ENCODE measurements around the gene USP28.
A peak's percentile ranks its signal among the peaks of the same experiment; 100 is the strongest.

Gene USP28

GRCh38 chr11:113865873-113866272 lies 9.5 kb downstream of the USP28 start:
- no peak for FAIRE-seq
- no peak for DNase-seq (ENCODE audit: insufficient read length, low spot score)

GRCh38 chr11:113864410-113864809 lies 11.0 kb downstream of the USP28 start:
- DNase-seq (ENCODE audit: insufficient read length, low spot score), result no peak
- TF ChIP-seq POLR2A (IDR thresholded peaks at IDR 0.05; ENCODE audit: low read depth, low read length) (no peak), TAF1 (IDR thresholded peaks at IDR 0.05; ENCODE audit: low read depth, low read length) (no peak), SPI1 (IDR thresholded peaks at IDR 0.05; ENCODE audit: low read depth, low read length) (no peak), POU2F2 (IDR thresholded peaks at IDR 0.05; ENCODE audit: low read depth, low read length) (no peak), PAX5 (IDR thresholded peaks at IDR 0.05; ENCODE audit: insufficient read depth, low read length, severe bottlenecking) (no peak)
- no peak for FAIRE-seq

More at GRCh38 chr11:113865873-113866272, 9.5 kb downstream of the USP28 start:
- TF ChIP-seq POU2F2 (IDR thresholded peaks at IDR 0.05; ENCODE audit: low read depth, low read length), result no peak
- no peak for TF ChIP-seq PAX5 (IDR thresholded peaks at IDR 0.05; ENCODE audit: insufficient read depth, low read length, severe bottlenecking)
- TF ChIP-seq POLR2AphosphoS5 (IDR thresholded peaks at IDR 0.05; ENCODE audit: low read depth, low read length), result no peak

- no peak for DNase-seq (ENCODE audit: insufficient read length, low spot score)
- TF ChIP-seq POU2F2 (IDR thresholded peaks at IDR 0.05; ENCODE audit: low read depth, low read length), result no peak
- TF ChIP-seq POLR2AphosphoS5 (IDR thresholded peaks at IDR 0.05; ENCODE audit: low read depth, low read length), result no peak
- no peak for TF ChIP-seq POLR2A (IDR thresholded peaks at IDR 0.05; ENCODE audit: low read depth, low read length)
- TF ChIP-seq TAF1 (IDR thresholded peaks at IDR 0.05; ENCODE audit: low read depth, low read length), result no peak
- TF ChIP-seq SPI1 (IDR thresholded peaks at IDR 0.05; ENCODE audit: low read depth, low read length), result no peak
- TF ChIP-seq PAX5 (IDR thresholded peaks at IDR 0.05; ENCODE audit: insufficient read depth, low read length, severe bottlenecking), result no peak
- FAIRE-seq, result no peak
Measured at GRCh38 chr11:113862435-113862834, 12.9 kb downstream of the USP28 start.

- peak; percentile 72 for FAIRE-seq
- TF ChIP-seq POLR2A (IDR thresholded peaks at IDR 0.05; ENCODE audit: low read depth, low read length) (no peak), PAX5 (IDR thresholded peaks at IDR 0.05; ENCODE audit: insufficient read depth, low read length, severe bottlenecking) (no peak), TAF1 (IDR thresholded peaks at IDR 0.05; ENCODE audit: low read depth, low read length) (no peak), SPI1 (IDR thresholded peaks at IDR 0.05; ENCODE audit: low read depth, low read length) (no peak), POLR2AphosphoS5 (IDR thresholded peaks at IDR 0.05; ENCODE audit: low read depth, low read length) (no peak)
- no peak for DNase-seq (ENCODE audit: insufficient read length, low spot score)
Measured at GRCh38 chr11:113859665-113860064, 15.7 kb downstream of the USP28 start.

GRCh38 chr11:113856966-113857759 lies 18.2 kb downstream of the USP28 start:
- FAIRE-seq (peak; percentile 47), DNase-seq (ENCODE audit: insufficient read length, low spot score) (no peak)
- TF ChIP-seq SPI1 (IDR thresholded peaks at IDR 0.05; ENCODE audit: low read depth, low read length) (no peak), PAX5 (IDR thresholded peaks at IDR 0.05; ENCODE audit: insufficient read depth, low read length, severe bottlenecking) (no peak), TAF1 (IDR thresholded peaks at IDR 0.05; ENCODE audit: low read depth, low read length) (no peak), POLR2AphosphoS5 (IDR thresholded peaks at IDR 0.05; ENCODE audit: low read depth, low read length) (no peak), POU2F2 (IDR thresholded peaks at IDR 0.05; ENCODE audit: low read depth, low read length) (no peak), POLR2A (IDR thresholded peaks at IDR 0.05; ENCODE audit: low read depth, low read length) (no peak)

GRCh38 chr11:113855803-113856202 lies 19.6 kb downstream of the USP28 start:
- DNase-seq (ENCODE audit: insufficient read length, low spot score), result no peak
- FAIRE-seq, result no peak
- TF ChIP-seq POU2F2 (IDR thresholded peaks at IDR 0.05; ENCODE audit: low read depth, low read length) (no peak), POLR2AphosphoS5 (IDR thresholded peaks at IDR 0.05; ENCODE audit: low read depth, low read length) (no peak)

- FAIRE-seq, result no peak
- no peak for TF ChIP-seq TAF1 (IDR thresholded peaks at IDR 0.05; ENCODE audit: low read depth, low read length)
- no peak for TF ChIP-seq POLR2AphosphoS5 (IDR thresholded peaks at IDR 0.05; ENCODE audit: low read depth, low read length)
- no peak for TF ChIP-seq SPI1 (IDR thresholded peaks at IDR 0.05; ENCODE audit: low read depth, low read length)
- no peak for TF ChIP-seq POLR2A (IDR thresholded peaks at IDR 0.05; ENCODE audit: low read depth, low read length)
- TF ChIP-seq POU2F2 (IDR thresholded peaks at IDR 0.05; ENCODE audit: low read depth, low read length), result no peak
- no peak for TF ChIP-seq PAX5 (IDR thresholded peaks at IDR 0.05; ENCODE audit: insufficient read depth, low read length, severe bottlenecking)
- DNase-seq (ENCODE audit: insufficient read length, low spot score), result no peak
Measured at GRCh38 chr11:113850188-113850587, 25.2 kb downstream of the USP28 start.

GRCh38 chr11:113849713-113850112 lies 25.7 kb downstream of the USP28 start:
- no peak for FAIRE-seq
- no peak for TF ChIP-seq POLR2A (IDR thresholded peaks at IDR 0.05; ENCODE audit: low read depth, low read length)
- TF ChIP-seq SPI1 (IDR thresholded peaks at IDR 0.05; ENCODE audit: low read depth, low read length), result no peak
- TF ChIP-seq PAX5 (IDR thresholded peaks at IDR 0.05; ENCODE audit: insufficient read depth, low read length, severe bottlenecking), result no peak
- no peak for TF ChIP-seq POU2F2 (IDR thresholded peaks at IDR 0.05; ENCODE audit: low read depth, low read length)
- TF ChIP-seq POLR2AphosphoS5 (IDR thresholded peaks at IDR 0.05; ENCODE audit: low read depth, low read length), result no peak
- no peak for TF ChIP-seq TAF1 (IDR thresholded peaks at IDR 0.05; ENCODE audit: low read depth, low read length)

GRCh38 chr11:113847580-113847979 lies 27.8 kb downstream of the USP28 start:
- DNase-seq (ENCODE audit: insufficient read length, low spot score) (no peak), FAIRE-seq (peak; percentile 16)
- no peak for TF ChIP-seq POU2F2 (IDR thresholded peaks at IDR 0.05; ENCODE audit: low read depth, low read length)
- no peak for TF ChIP-seq POLR2AphosphoS5 (IDR thresholded peaks at IDR 0.05; ENCODE audit: low read depth, low read length)
- TF ChIP-seq POLR2A (IDR thresholded peaks at IDR 0.05; ENCODE audit: low read depth, low read length), result no peak
- no peak for TF ChIP-seq TAF1 (IDR thresholded peaks at IDR 0.05; ENCODE audit: low read depth, low read length)
- TF ChIP-seq SPI1 (IDR thresholded peaks at IDR 0.05; ENCODE audit: low read depth, low read length), result no peak
- no peak for TF ChIP-seq PAX5 (IDR thresholded peaks at IDR 0.05; ENCODE audit: insufficient read depth, low read length, severe bottlenecking)

More at GRCh38 chr11:113849713-113850112, 25.7 kb downstream of the USP28 start:
- DNase-seq (ENCODE audit: insufficient read length, low spot score), result no peak

- TF ChIP-seq SPI1 (IDR thresholded peaks at IDR 0.05; ENCODE audit: low read depth, low read length), result no peak
- TF ChIP-seq POLR2AphosphoS5 (IDR thresholded peaks at IDR 0.05; ENCODE audit: low read depth, low read length), result no peak
- TF ChIP-seq TAF1 (IDR thresholded peaks at IDR 0.05; ENCODE audit: low read depth, low read length), result no peak
- TF ChIP-seq POU2F2 (IDR thresholded peaks at IDR 0.05; ENCODE audit: low read depth, low read length), result no peak
- no peak for TF ChIP-seq PAX5 (IDR thresholded peaks at IDR 0.05; ENCODE audit: insufficient read depth, low read length, severe bottlenecking)
- TF ChIP-seq POLR2A (IDR thresholded peaks at IDR 0.05; ENCODE audit: low read depth, low read length), result no peak
- FAIRE-seq (no peak), DNase-seq (ENCODE audit: insufficient read length, low spot score) (no peak)
Measured at GRCh38 chr11:113847111-113847510, 28.3 kb downstream of the USP28 start.
